A549 (cell line): ENCODE results near the gene FAM174C. TPM values are rescaled to one million over a fixed set of nuclear protein-coding genes. Genes with fewer than 3 reads are reported as not detected.

Experiments used
- ATAC-seq, 2 experiments: fragments of 200-7000 bp in 1 of 2; fragments of >200 bp in 1 of 2; cut with Nextera tagmentation in 1 of 2; cut with Tn5 transposase in 1 of 2; 3 replicates each; pipeline versions ENCODE4 v1.8.0 to v1.9.1; 2018 to 2020; ENCODE audit warnings: mild to moderate bottlenecking in 1 of 2, moderate library complexity in 1 of 2
- CTCF ChIA-PET: fragments of 300-600 bp; sonication (Branson Sonifier 250); formaldehyde crosslinking; extraction: SDS; loops from one replicate; lab custom pipeline; 2021; ENCODE audit warnings: antibody characterized with exemption, inconsistent platforms; lab: Yijun Ruan, JAX
- POLR2A ChIA-PET: fragments of 350-600 bp; formaldehyde crosslinking; extraction: SDS; loops from one replicate; lab custom pipeline; 2021; ENCODE audit warnings: antibody characterized with exemption, inconsistent platforms; lab: Yijun Ruan, JAX
- DNase-seq, 2 experiments: peaks; one replicate each; pipeline versions ENCODE4 v3.0.0 to v3.0.0-alpha.2; 2011 to 2016; ENCODE audit warnings: low read depth in 1 of 2, low spot score in 1 of 2
- FAIRE-seq: peaks from 2 replicates; lab custom pipeline; 2011; peaks lifted over from hg19 to GRCh38; lab: Jason Lieb, UNC
- H3K27ac ChIP-seq, 2 experiments: fragments of >200 bp; sonication (Bioruptor Twin); formaldehyde crosslinking; 3 replicates each; pipeline ENCODE4 v1.5.1; 2016 to 2017
- H3K4me1 ChIP-seq: fragments of >200 bp; sonication (Bioruptor Twin); formaldehyde crosslinking; 3 replicates; pipeline ENCODE4 v1.6.1; 2016
- H3K4me2 ChIP-seq: fragments of >200 bp; sonication (Bioruptor Twin); formaldehyde crosslinking; 3 replicates; pipeline ENCODE4 v1.6.1; 2016
- H3K4me3 ChIP-seq: fragments of >200 bp; sonication (Bioruptor Twin); formaldehyde crosslinking; 3 replicates; pipeline ENCODE4 v1.5.1; 2016
- H3K9me3 ChIP-seq: fragments of >200 bp; sonication (Bioruptor Twin); formaldehyde crosslinking; 3 replicates; pipeline ENCODE4 v1.6.1; 2016
- BHLHE40 ChIP-seq: IDR thresholded peaks from 2 replicates; pipeline ENCODE4 v1.6.1; 2012; ENCODE audit warnings: low read depth, low read length, inconsistent platforms
- CBX2 ChIP-seq: fragments of 200-600 bp; sonication (generic); IDR thresholded peaks from 2 replicates; pipeline ENCODE4 v1.6.1; 2016; ENCODE audit warnings: low read depth, mild to moderate bottlenecking, borderline replicate concordance
- CHD2 ChIP-seq: fragments of 150-350 bp; IDR thresholded peaks from 2 replicates; pipeline ENCODE4 v1.6.1; 2014; ENCODE audit warnings: low read length; ENCODE audit not compliant: partially characterized antibody
- EP300 ChIP-seq, 2 experiments: fragments of >200 bp; sonication (Bioruptor Twin); formaldehyde crosslinking; IDR thresholded peaks; 2 replicates in 1 of 2; 3 replicates in 1 of 2; pipeline ENCODE4 v1.6.1; 2016 to 2017
- FOSB ChIP-seq: fragments of 250-450 bp; sonication (Bioruptor Pico); IDR thresholded peaks from 2 replicates; pipeline ENCODE4 v1.5.0; 2020; ENCODE audit warnings: mild to moderate bottlenecking, moderate library complexity
- FOSL2 ChIP-seq, 2 experiments: fragments of 450-650 bp in 1 of 2; fragments of >200 bp in 1 of 2; sonication (Bioruptor Twin) in 1 of 2; formaldehyde crosslinking; IDR thresholded peaks; 2 replicates each; pipeline versions ENCODE4 v1.5.0 to v1.6.1; 2016 to 2020; ENCODE audit warnings: mild to moderate bottlenecking in 1 of 2, moderate library complexity in 1 of 2
- HDAC2 ChIP-seq: fragments of 200-600 bp; sonication (generic); IDR thresholded peaks from 2 replicates; pipeline ENCODE4 v1.6.1; 2016
- HEYL ChIP-seq: fragments of 250-450 bp; sonication (Bioruptor Pico); IDR thresholded peaks from 2 replicates; pipeline ENCODE4 v1.8.0; 2021; ENCODE audit warnings: mild to moderate bottlenecking, moderate library complexity
- JUN ChIP-seq, 2 experiments: fragments of >200 bp; sonication (Bioruptor Twin); formaldehyde crosslinking; IDR thresholded peaks; 2 replicates in 1 of 2; 3 replicates in 1 of 2; pipeline ENCODE4 v1.6.1; 2016 to 2017
- MAFK ChIP-seq: fragments of 450-650 bp; IDR thresholded peaks from 2 replicates; pipeline ENCODE4 v1.6.1; 2014; ENCODE audit not compliant: partially characterized antibody
- MYC ChIP-seq: IDR thresholded peaks from 2 replicates; pipeline ENCODE4 v1.6.1; 2012; ENCODE audit warnings: mild to moderate bottlenecking, inconsistent platforms, low read length, improper control_type of control experiment, borderline replicate concordance
- RCOR1 ChIP-seq: fragments of 150-350 bp; IDR thresholded peaks from 2 replicates; pipeline ENCODE4 v1.6.1; 2014; ENCODE audit warnings: antibody characterized with exemption, low read length, low read depth
- RFX5 ChIP-seq: fragments of 450-650 bp; IDR thresholded peaks from 2 replicates; pipeline ENCODE4 v1.7.1; 2014; ENCODE audit warnings: antibody characterized with exemption, mild to moderate bottlenecking, moderate library complexity
- ZFP36 ChIP-seq: fragments of 450-650 bp; IDR thresholded peaks from 2 replicates; pipeline ENCODE4 v1.6.1; 2014; ENCODE audit warnings: borderline replicate concordance; ENCODE audit not compliant: partially characterized antibody
- WGBS: methylation state at CpG from one replicate; pipeline ENCODE4 v1.1.6; 2017; ENCODE audit errors: missing lambda C conversion rate; 5-methylcytosine and 5-hydroxymethylcytosine counted together
- polyA plus RNA-seq, 4 experiments: library from polyadenylated mRNA; depleted of rRNA in 3 of 4; stranded (reverse); fragments of >200 nt; fragmentation: RNase III in 1 of 4; extraction: RNeasy Plus Mini Kit Qiagen cat#74134 plus additional on column Dnase treatment in 1 of 4; gene quantifications; 2 replicates in 3 of 4; 3 replicates in 1 of 4; pipeline ENCODE4 v1.2.3, GENCODE V29; 2011 to 2017
- TF ChIP-seq, protein P1 (sequence below): fragments of 250-450 bp; sonication (Bioruptor Pico); IDR thresholded peaks from 2 replicates; pipeline ENCODE4 v1.5.0; 2020; ENCODE audit warnings: low read depth, mild to moderate bottlenecking, moderate library complexity
- TF ChIP-seq, protein P2 (sequence below): fragments of 250-450 bp; sonication (Bioruptor Pico); IDR thresholded peaks from 2 replicates; pipeline ENCODE4 v1.5.0; 2021; ENCODE audit warnings: mild to moderate bottlenecking, moderate library complexity, borderline replicate concordance
- TF ChIP-seq, protein P3 (sequence below): fragments of >200 bp; sonication (Bioruptor Twin); formaldehyde crosslinking; IDR thresholded peaks from 2 replicates; pipeline ENCODE4 v1.6.1; 2016
- TF ChIP-seq, protein P4 (sequence below): IDR thresholded peaks from 2 replicates; pipeline ENCODE4 v1.6.1; 2012
- TF ChIP-seq, protein P5 (sequence below): fragments of 200-600 bp; sonication (generic); IDR thresholded peaks from 2 replicates; pipeline ENCODE4 v1.6.1; 2016; ENCODE audit warnings: antibody characterized with exemption, mild to moderate bottlenecking, moderate library complexity

The FAM174C gene
- polyA plus RNA-seq, 2 of the 4 experiments (the other 2 are of a cell fraction) = 24.8 to 37.1 TPM

DNA sequence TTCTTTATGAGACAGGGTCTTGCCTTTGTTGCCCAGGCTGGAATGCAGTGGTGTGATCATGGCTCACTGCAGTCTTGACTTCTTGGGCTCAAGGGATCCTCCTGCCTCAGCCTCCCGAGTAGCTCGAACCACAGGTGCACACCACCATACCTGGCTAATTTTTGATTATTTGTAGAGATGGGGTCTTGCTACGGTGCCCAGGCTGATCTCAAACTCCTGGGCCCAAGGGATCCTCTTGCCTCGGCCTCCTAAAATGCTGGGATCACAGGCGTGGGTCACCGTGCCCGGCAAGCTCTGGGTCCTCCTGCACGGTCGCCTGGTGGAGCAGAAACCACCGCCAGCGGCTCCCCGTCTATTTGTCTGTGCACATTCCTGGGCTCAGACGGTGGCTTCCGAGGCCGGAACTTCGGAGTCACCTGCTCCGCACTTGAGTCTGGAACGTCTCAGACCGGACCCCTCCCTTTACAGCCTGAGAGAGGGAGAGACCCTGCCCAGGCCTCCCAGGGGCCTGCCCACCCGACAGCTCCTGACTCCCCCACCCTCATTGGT, 32.5 kb downstream of the FAM174C start:
- DNase-seq (no peak), FAIRE-seq (no peak)
- CTCF ChIA-PET = no interaction called here
- no peaks in the 10 kb centered on the region for H3K9me3 ChIP-seq
- H3K4me3 ChIP-seq = no peak overlapping the region
- no peak for TF ChIP-seq RFX5
- no peak for TF ChIP-seq ZFP36
- no peak for TF ChIP-seq BHLHE40
- TF ChIP-seq EP300 (IDR thresholded peaks at IDR 0.05) = no peak
- TF ChIP-seq RCOR1 = no peak
- TF ChIP-seq, protein P1, sequence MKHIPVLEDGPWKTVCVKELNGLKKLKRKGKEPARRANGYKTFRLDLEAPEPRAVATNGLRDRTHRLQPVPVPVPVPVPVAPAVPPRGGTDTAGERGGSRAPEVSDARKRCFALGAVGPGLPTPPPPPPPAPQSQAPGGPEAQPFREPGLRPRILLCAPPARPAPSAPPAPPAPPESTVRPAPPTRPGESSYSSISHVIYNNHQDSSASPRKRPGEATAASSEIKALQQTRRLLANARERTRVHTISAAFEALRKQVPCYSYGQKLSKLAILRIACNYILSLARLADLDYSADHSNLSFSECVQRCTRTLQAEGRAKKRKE = no peak
- TF ChIP-seq MAFK = no peak
- TF ChIP-seq, protein P2, sequence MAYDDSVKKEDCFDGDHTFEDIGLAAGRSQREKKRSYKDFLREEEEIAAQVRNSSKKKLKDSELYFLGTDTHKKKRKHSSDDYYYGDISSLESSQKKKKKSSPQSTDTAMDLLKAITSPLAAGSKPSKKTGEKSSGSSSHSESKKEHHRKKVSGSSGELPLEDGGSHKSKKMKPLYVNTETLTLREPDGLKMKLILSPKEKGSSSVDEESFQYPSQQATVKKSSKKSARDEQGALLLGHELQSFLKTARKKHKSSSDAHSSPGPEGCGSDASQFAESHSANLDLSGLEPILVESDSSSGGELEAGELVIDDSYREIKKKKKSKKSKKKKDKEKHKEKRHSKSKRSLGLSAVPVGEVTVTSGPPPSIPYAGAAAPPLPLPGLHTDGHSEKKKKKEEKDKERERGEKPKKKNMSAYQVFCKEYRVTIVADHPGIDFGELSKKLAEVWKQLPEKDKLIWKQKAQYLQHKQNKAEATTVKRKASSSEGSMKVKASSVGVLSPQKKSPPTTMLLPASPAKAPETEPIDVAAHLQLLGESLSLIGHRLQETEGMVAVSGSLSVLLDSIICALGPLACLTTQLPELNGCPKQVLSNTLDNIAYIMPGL (CRISPR knock-in tag) = no peak
- TF ChIP-seq CBX2 = no peak
- TF ChIP-seq HEYL (CRISPR knock-in tag) = no peak
- TF ChIP-seq, all 56 proteins: peak for 0
- Histone ChIP-seq H3K27ac (no peak overlapping the region), H3K4me1 (peaks cover 7% of the 10 kb centered on the region), H3K4me2 (no peak overlapping the region)
- ATAC-seq = no peak
- POLR2A ChIA-PET = no interaction called here
- WGBS = 89% methylated on average over 3 of the region's 20 CpGs

DNA sequence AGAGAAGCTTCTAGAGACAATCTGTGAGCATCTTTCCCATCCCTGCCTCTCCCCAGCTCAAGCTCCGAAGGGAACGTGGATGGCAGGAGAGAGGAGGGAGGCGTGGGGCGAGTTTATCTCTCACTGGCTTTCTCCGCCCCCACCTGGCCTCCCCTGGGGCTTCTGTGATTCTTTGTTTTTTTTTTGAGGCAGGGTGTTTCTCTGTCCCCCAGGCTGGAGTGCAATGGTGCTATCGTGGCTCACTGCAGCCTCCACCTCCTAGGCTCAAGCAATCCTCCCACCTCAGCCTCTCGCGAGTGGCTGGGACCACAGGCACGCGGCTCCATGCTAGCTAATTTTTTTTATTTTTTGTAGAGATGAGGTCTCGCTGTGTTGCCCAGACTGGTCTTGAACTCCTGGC, 33.4 kb downstream of the FAM174C start:
- peaks cover 16% of the 10 kb centered on the region for H3K4me1 ChIP-seq
- no peak for ATAC-seq
- H3K27ac ChIP-seq = no peak overlapping the region
- CTCF ChIA-PET = interaction anchor here (0.6 to 1.2 kb wide), 2 partner anchors 12 to 18 kb away, joined by 3 to 5 read pairs; no protein-coding TSS in a partner anchor
- WGBS = 62% methylated on average over 11 of the region's 11 CpGs
- no peak overlapping the region for H3K4me2 ChIP-seq
- TF ChIP-seq, protein P3, sequence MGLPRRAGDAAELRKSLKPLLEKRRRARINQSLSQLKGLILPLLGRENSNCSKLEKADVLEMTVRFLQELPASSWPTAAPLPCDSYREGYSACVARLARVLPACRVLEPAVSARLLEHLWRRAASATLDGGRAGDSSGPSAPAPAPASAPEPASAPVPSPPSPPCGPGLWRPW = no peak
- TF ChIP-seq FOSB (CRISPR knock-in tag) (no peak), CHD2 (no peak), FOSL2 (IDR thresholded peaks at IDR 0.05) (no peak), FOSL2 (CRISPR knock-in tag; IDR thresholded peaks at IDR 0.05) (no peak), HDAC2 (no peak), RCOR1 (no peak), MYC (no peak), JUN (IDR thresholded peaks at IDR 0.05) (no peak)
- TF ChIP-seq, protein P4, sequence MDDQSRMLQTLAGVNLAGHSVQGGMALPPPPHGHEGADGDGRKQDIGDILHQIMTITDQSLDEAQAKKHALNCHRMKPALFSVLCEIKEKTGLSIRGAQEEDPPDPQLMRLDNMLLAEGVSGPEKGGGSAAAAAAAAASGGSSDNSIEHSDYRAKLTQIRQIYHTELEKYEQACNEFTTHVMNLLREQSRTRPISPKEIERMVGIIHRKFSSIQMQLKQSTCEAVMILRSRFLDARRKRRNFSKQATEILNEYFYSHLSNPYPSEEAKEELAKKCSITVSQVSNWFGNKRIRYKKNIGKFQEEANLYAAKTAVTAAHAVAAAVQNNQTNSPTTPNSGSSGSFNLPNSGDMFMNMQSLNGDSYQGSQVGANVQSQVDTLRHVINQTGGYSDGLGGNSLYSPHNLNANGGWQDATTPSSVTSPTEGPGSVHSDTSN = no peak
- TF ChIP-seq, protein P5, sequence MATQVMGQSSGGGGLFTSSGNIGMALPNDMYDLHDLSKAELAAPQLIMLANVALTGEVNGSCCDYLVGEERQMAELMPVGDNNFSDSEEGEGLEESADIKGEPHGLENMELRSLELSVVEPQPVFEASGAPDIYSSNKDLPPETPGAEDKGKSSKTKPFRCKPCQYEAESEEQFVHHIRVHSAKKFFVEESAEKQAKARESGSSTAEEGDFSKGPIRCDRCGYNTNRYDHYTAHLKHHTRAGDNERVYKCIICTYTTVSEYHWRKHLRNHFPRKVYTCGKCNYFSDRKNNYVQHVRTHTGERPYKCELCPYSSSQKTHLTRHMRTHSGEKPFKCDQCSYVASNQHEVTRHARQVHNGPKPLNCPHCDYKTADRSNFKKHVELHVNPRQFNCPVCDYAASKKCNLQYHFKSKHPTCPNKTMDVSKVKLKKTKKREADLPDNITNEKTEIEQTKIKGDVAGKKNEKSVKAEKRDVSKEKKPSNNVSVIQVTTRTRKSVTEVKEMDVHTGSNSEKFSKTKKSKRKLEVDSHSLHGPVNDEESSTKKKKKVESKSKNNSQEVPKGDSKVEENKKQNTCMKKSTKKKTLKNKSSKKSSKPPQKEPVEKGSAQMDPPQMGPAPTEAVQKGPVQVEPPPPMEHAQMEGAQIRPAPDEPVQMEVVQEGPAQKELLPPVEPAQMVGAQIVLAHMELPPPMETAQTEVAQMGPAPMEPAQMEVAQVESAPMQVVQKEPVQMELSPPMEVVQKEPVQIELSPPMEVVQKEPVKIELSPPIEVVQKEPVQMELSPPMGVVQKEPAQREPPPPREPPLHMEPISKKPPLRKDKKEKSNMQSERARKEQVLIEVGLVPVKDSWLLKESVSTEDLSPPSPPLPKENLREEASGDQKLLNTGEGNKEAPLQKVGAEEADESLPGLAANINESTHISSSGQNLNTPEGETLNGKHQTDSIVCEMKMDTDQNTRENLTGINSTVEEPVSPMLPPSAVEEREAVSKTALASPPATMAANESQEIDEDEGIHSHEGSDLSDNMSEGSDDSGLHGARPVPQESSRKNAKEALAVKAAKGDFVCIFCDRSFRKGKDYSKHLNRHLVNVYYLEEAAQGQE = no peak
- H3K9me3 ChIP-seq = no peaks in the 10 kb centered on the region
- DNase-seq = no peak
- no peak overlapping the region for H3K4me3 ChIP-seq
- FAIRE-seq = no peak
- POLR2A ChIA-PET = no interaction called here
